ENCODE measurements around the gene XIRP2.

The XIRP2 gene

DNA sequence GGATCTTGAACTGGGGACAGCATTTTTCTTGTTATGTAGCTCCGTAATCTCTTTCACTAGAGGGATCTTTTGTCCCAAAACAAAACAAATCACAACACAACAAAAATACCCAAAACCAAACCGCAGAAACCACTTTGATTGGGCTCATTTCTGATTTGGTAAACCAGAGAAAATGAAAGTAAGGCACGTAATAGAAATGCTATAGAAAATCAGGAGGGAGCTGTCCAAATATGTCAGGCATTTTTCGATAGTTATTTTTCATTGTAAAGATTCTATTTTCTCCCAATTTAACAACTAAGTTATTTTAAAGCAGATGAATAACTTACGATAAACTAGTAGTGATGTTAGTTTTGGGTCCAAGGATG is 406.5 kb downstream of the XIRP2 start:
- no peak for DNase-seq

DNA sequence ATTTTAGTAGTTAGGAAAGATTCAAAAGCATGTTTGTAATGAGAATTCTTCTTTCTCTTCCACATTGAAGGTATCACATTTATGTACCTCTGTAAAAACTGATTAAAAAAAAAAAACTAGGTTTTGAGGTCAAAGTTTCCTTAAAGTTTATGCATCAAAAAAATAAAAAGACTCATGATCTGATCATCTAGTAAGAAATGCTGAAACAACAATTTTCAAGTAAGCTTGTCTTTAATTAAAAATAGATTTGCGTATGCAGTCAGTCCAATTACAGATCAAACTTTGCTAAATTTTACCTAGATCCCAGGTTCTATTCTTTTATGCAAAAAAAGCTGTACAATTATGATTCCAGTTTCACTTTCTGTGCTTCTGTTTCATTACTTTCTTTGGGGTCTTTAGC is 409.0 kb downstream of the XIRP2 start:
- DNase-seq, result no peak

DNA sequence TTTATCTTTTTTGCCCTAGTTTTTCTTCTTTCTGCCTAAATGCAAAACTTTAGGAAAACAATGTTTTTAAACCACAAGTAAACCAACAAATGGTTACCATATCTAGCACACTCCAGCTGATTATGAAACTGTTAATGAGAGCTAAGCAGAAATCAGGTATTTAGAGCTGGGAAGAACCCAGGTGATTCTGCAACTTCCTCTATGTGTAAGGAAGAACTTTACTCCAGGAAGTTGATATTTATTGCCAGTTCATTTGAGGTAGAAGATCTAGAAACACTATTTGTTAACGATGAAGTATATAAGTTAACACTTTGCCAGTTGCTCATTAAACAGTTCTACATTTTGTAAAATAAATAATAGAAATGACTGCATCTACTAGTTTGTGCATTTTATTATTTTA is 409.7 kb downstream of the XIRP2 start:
- no peak for DNase-seq
